A549 (cell line): ENCODE data around the gene ATF5. TPM values are rescaled to one million over a fixed set of nuclear protein-coding genes. Genes with fewer than 3 reads are reported as not detected.

ENCODE experiments used
- ATAC-seq, 2 experiments: fragments of 200-7000 bp in 1 of 2; fragments of >200 bp in 1 of 2; cut with Nextera tagmentation in 1 of 2; cut with Tn5 transposase in 1 of 2; 3 replicates each; pipeline versions ENCODE4 v1.8.0 to v1.9.1; 2018 to 2020; ENCODE audit warnings: mild to moderate bottlenecking in 1 of 2, moderate library complexity in 1 of 2
- CTCF ChIA-PET: fragments of 300-600 bp; sonication (Branson Sonifier 250); formaldehyde crosslinking; extraction: SDS; loops from one replicate; lab custom pipeline; 2021; ENCODE audit warnings: antibody characterized with exemption, inconsistent platforms; lab: Yijun Ruan, JAX
- POLR2A ChIA-PET: fragments of 350-600 bp; formaldehyde crosslinking; extraction: SDS; loops from one replicate; lab custom pipeline; 2021; ENCODE audit warnings: antibody characterized with exemption, inconsistent platforms; lab: Yijun Ruan, JAX
- DNase-seq, 2 experiments: peaks; one replicate each; pipeline versions ENCODE4 v3.0.0 to v3.0.0-alpha.2; 2011 to 2016; ENCODE audit warnings: low read depth in 1 of 2, low spot score in 1 of 2
- FAIRE-seq: peaks from 2 replicates; lab custom pipeline; 2011; peaks lifted over from hg19 to GRCh38; lab: Jason Lieb, UNC
- H3K27ac ChIP-seq, 2 experiments: fragments of >200 bp; sonication (Bioruptor Twin); formaldehyde crosslinking; 3 replicates each; pipeline ENCODE4 v1.5.1; 2016 to 2017
- H3K4me1 ChIP-seq: fragments of >200 bp; sonication (Bioruptor Twin); formaldehyde crosslinking; 3 replicates; pipeline ENCODE4 v1.6.1; 2016
- H3K4me2 ChIP-seq: fragments of >200 bp; sonication (Bioruptor Twin); formaldehyde crosslinking; 3 replicates; pipeline ENCODE4 v1.6.1; 2016
- H3K4me3 ChIP-seq: fragments of >200 bp; sonication (Bioruptor Twin); formaldehyde crosslinking; 3 replicates; pipeline ENCODE4 v1.5.1; 2016
- H3K9me3 ChIP-seq: fragments of >200 bp; sonication (Bioruptor Twin); formaldehyde crosslinking; 3 replicates; pipeline ENCODE4 v1.6.1; 2016
- ATOH8 ChIP-seq: fragments of 250-450 bp; sonication (Bioruptor Pico); IDR thresholded peaks from 2 replicates; pipeline ENCODE4 v1.5.0; 2020; ENCODE audit warnings: low read depth, mild to moderate bottlenecking, moderate library complexity
- BHLHE40 ChIP-seq: IDR thresholded peaks from 2 replicates; pipeline ENCODE4 v1.6.1; 2012; ENCODE audit warnings: low read depth, low read length, inconsistent platforms
- CBX2 ChIP-seq: fragments of 200-600 bp; sonication (generic); IDR thresholded peaks from 2 replicates; pipeline ENCODE4 v1.6.1; 2016; ENCODE audit warnings: low read depth, mild to moderate bottlenecking, borderline replicate concordance
- CBX8 ChIP-seq: fragments of 200-600 bp; sonication (generic); IDR thresholded peaks from 2 replicates; pipeline ENCODE4 v1.6.1; 2016
- CTCF ChIP-seq: fragments of >200 bp; sonication (Bioruptor Twin); formaldehyde crosslinking; IDR thresholded peaks from 3 replicates; pipeline ENCODE4 v1.5.1; 2016
- E2F6 ChIP-seq: IDR thresholded peaks from 2 replicates; pipeline ENCODE4 v1.6.1; 2012; ENCODE audit warnings: low read depth, borderline replicate concordance
- EHF ChIP-seq: fragments of 250-450 bp; sonication (Bioruptor Pico); IDR thresholded peaks from 2 replicates; pipeline ENCODE4 v1.5.0; 2020; ENCODE audit warnings: mild to moderate bottlenecking
- EP300 ChIP-seq, 2 experiments: fragments of >200 bp; sonication (Bioruptor Twin); formaldehyde crosslinking; IDR thresholded peaks; 2 replicates in 1 of 2; 3 replicates in 1 of 2; pipeline ENCODE4 v1.6.1; 2016 to 2017
- GATA3 ChIP-seq: IDR thresholded peaks from 2 replicates; pipeline ENCODE4 v1.6.1; 2012; ENCODE audit warnings: borderline replicate concordance
- HOXA7 ChIP-seq: fragments of 250-450 bp; sonication (Bioruptor Pico); IDR thresholded peaks from 2 replicates; pipeline ENCODE4 v1.5.0; 2020; ENCODE audit warnings: mild to moderate bottlenecking, moderate library complexity
- HOXB13 ChIP-seq: fragments of 250-450 bp; sonication (Bioruptor Pico); IDR thresholded peaks from 2 replicates; pipeline ENCODE4 v1.5.0; 2020; ENCODE audit warnings: low read depth, mild to moderate bottlenecking, moderate library complexity
- HOXB5 ChIP-seq: fragments of 250-450 bp; sonication (Bioruptor Pico); IDR thresholded peaks from 2 replicates; pipeline ENCODE4 v1.5.0; 2020; ENCODE audit warnings: mild to moderate bottlenecking, moderate library complexity
- JUNB ChIP-seq: fragments of >200 bp; sonication (Bioruptor Twin); formaldehyde crosslinking; IDR thresholded peaks from 2 replicates; pipeline ENCODE4 v1.6.1; 2016
- MAFK ChIP-seq: fragments of 450-650 bp; IDR thresholded peaks from 2 replicates; pipeline ENCODE4 v1.6.1; 2014; ENCODE audit not compliant: partially characterized antibody
- NFE2L2 ChIP-seq: fragments of 150-350 bp; conservative IDR thresholded peaks from 2 replicates; pipeline ENCODE4 v1.6.1; 2014; ENCODE audit warnings: low read length
- NR3C1 ChIP-seq: fragments of >200 bp; sonication (Bioruptor Twin); formaldehyde crosslinking; IDR thresholded peaks from 3 replicates; pipeline ENCODE4 v1.6.1; 2017
- PHF8 ChIP-seq: fragments of 200-600 bp; sonication (generic); IDR thresholded peaks from 2 replicates; pipeline ENCODE4 v1.6.1; 2016; ENCODE audit warnings: low read depth, mild to moderate bottlenecking, antibody characterized with exemption, moderate library complexity, borderline replicate concordance
- POLR2AphosphoS2 ChIP-seq: conservative IDR thresholded peaks from 2 replicates; pipeline ENCODE4 v1.6.1; 2012; ENCODE audit warnings: low read length, improper control_type of control experiment, inconsistent platforms
- RNF2 ChIP-seq: fragments of 200-600 bp; sonication (generic); IDR thresholded peaks from 2 replicates; pipeline ENCODE4 v1.6.1; 2016; ENCODE audit warnings: low read depth, mild to moderate bottlenecking, antibody characterized with exemption, moderate library complexity, borderline replicate concordance
- SREBF2 ChIP-seq: fragments of 450-650 bp; IDR thresholded peaks from 2 replicates; pipeline ENCODE4 v1.6.1; 2014; ENCODE audit warnings: mild to moderate bottlenecking, moderate library complexity
- ZNF302 ChIP-seq: fragments of 250-450 bp; sonication (Bioruptor Pico); IDR thresholded peaks from 2 replicates; pipeline ENCODE4 v1.9.0; 2021; ENCODE audit warnings: inconsistent platforms, mild to moderate bottlenecking, moderate library complexity
- WGBS: methylation state at CpG from one replicate; pipeline ENCODE4 v1.1.6; 2017; ENCODE audit errors: missing lambda C conversion rate; 5-methylcytosine and 5-hydroxymethylcytosine counted together
- polyA plus RNA-seq, 4 experiments: library from polyadenylated mRNA; depleted of rRNA in 3 of 4; stranded (reverse); fragments of >200 nt; fragmentation: RNase III in 1 of 4; extraction: RNeasy Plus Mini Kit Qiagen cat#74134 plus additional on column Dnase treatment in 1 of 4; gene quantifications; 2 replicates in 3 of 4; 3 replicates in 1 of 4; pipeline ENCODE4 v1.2.3, GENCODE V29; 2011 to 2017
- TF ChIP-seq, protein P1 (sequence below): IDR thresholded peaks from 2 replicates; pipeline ENCODE4 v1.6.1; 2012
- TF ChIP-seq, protein P2 (sequence below): fragments of 200-600 bp; sonication (generic); IDR thresholded peaks from 2 replicates; pipeline ENCODE4 v1.6.1; 2016; ENCODE audit warnings: antibody characterized with exemption, mild to moderate bottlenecking, moderate library complexity
- TF ChIP-seq, protein P3 (sequence below): fragments of 250-450 bp; sonication (Bioruptor Pico); IDR thresholded peaks from 2 replicates; pipeline ENCODE4 v1.5.0; 2021; ENCODE audit warnings: mild to moderate bottlenecking, moderate library complexity, borderline replicate concordance

ATF5 gene
- polyA plus RNA-seq, 2 of the 4 experiments (the other 2 are of a cell fraction), result 12.9 to 42.8 TPM

- no peak overlapping the region for H3K27ac ChIP-seq
- POLR2A ChIA-PET, result no interaction called here
- DNase-seq (no peak), ATAC-seq (no peak), FAIRE-seq (no peak)
- CTCF ChIA-PET, result interaction anchor here (0.6 to 10.7 kb wide), 9 partner anchors 9 to 448 kb away, joined by 3 to 121 read pairs (median 5); no protein-coding TSS in a partner anchor
- H3K4me1 ChIP-seq, result no peaks in the 10 kb centered on the region
- H3K9me3 ChIP-seq, result no peaks in the 10 kb centered on the region
- WGBS, result 39% methylated on average over 13 of the region's 13 CpGs
- H3K4me3 ChIP-seq, result no peak overlapping the region
- H3K4me2 ChIP-seq, result no peak overlapping the region
- TF ChIP-seq HOXB13 (CRISPR knock-in tag) (no peak), CBX2 (no peak), MAFK (no peak), ZNF302 (no peak)
- TF ChIP-seq, protein P1, sequence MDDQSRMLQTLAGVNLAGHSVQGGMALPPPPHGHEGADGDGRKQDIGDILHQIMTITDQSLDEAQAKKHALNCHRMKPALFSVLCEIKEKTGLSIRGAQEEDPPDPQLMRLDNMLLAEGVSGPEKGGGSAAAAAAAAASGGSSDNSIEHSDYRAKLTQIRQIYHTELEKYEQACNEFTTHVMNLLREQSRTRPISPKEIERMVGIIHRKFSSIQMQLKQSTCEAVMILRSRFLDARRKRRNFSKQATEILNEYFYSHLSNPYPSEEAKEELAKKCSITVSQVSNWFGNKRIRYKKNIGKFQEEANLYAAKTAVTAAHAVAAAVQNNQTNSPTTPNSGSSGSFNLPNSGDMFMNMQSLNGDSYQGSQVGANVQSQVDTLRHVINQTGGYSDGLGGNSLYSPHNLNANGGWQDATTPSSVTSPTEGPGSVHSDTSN, result no peak
Observed at GRCh38 chr19:49950956-49951526, 22.0 kb downstream of the ATF5 start.

- CTCF ChIA-PET, result interaction anchor here (0.6 to 10.7 kb wide), 5 partner anchors 11 to 449 kb away, joined by 3 to 121 read pairs (median 12); no protein-coding TSS in a partner anchor
- Histone ChIP-seq H3K4me1 (no peaks in the 10 kb centered on the region), H3K4me3 (no peak overlapping the region), H3K9me3 (no peaks in the 10 kb centered on the region), H3K27ac (no peak overlapping the region), H3K4me2 (no peak overlapping the region)
- TF ChIP-seq SREBF2 (no peak), EHF (CRISPR knock-in tag) (no peak), NFE2L2 (no peak), BHLHE40 (no peak), CTCF (no peak), JUNB (no peak), NR3C1 (no peak), E2F6 (no peak), PHF8 (no peak), CBX8 (no peak), CBX2 (no peak), RNF2 (no peak), HOXB5 (CRISPR knock-in tag) (no peak), ATOH8 (no peak), HOXA7 (CRISPR knock-in tag) (no peak), GATA3 (no peak), EP300 (IDR thresholded peaks at IDR 0.05) (no peak), POLR2AphosphoS2 (no peak)
- TF ChIP-seq, protein P2, sequence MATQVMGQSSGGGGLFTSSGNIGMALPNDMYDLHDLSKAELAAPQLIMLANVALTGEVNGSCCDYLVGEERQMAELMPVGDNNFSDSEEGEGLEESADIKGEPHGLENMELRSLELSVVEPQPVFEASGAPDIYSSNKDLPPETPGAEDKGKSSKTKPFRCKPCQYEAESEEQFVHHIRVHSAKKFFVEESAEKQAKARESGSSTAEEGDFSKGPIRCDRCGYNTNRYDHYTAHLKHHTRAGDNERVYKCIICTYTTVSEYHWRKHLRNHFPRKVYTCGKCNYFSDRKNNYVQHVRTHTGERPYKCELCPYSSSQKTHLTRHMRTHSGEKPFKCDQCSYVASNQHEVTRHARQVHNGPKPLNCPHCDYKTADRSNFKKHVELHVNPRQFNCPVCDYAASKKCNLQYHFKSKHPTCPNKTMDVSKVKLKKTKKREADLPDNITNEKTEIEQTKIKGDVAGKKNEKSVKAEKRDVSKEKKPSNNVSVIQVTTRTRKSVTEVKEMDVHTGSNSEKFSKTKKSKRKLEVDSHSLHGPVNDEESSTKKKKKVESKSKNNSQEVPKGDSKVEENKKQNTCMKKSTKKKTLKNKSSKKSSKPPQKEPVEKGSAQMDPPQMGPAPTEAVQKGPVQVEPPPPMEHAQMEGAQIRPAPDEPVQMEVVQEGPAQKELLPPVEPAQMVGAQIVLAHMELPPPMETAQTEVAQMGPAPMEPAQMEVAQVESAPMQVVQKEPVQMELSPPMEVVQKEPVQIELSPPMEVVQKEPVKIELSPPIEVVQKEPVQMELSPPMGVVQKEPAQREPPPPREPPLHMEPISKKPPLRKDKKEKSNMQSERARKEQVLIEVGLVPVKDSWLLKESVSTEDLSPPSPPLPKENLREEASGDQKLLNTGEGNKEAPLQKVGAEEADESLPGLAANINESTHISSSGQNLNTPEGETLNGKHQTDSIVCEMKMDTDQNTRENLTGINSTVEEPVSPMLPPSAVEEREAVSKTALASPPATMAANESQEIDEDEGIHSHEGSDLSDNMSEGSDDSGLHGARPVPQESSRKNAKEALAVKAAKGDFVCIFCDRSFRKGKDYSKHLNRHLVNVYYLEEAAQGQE, result no peak
- TF ChIP-seq, protein P3, sequence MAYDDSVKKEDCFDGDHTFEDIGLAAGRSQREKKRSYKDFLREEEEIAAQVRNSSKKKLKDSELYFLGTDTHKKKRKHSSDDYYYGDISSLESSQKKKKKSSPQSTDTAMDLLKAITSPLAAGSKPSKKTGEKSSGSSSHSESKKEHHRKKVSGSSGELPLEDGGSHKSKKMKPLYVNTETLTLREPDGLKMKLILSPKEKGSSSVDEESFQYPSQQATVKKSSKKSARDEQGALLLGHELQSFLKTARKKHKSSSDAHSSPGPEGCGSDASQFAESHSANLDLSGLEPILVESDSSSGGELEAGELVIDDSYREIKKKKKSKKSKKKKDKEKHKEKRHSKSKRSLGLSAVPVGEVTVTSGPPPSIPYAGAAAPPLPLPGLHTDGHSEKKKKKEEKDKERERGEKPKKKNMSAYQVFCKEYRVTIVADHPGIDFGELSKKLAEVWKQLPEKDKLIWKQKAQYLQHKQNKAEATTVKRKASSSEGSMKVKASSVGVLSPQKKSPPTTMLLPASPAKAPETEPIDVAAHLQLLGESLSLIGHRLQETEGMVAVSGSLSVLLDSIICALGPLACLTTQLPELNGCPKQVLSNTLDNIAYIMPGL (CRISPR knock-in tag), result no peak
- FAIRE-seq (no peak), ATAC-seq (no peak), DNase-seq (no peak)
- WGBS, result 70% methylated on average over 9 of the region's 9 CpGs
- POLR2A ChIA-PET, result interaction anchor here (2.5 kb wide), 1 partner anchor 22 kb away, joined by 9 read pairs; the partner anchor contains the start of gene NUP62
Observed at GRCh38 chr19:49951806-49952478, 22.9 kb downstream of the ATF5 start.
